PC-3 (cell line): ENCODE data around the gene RALB. TPM values are rescaled to one million over a fixed set of nuclear protein-coding genes. Genes with fewer than 3 reads are reported as not detected.

Source experiments
- ATAC-seq: fragments of 200-7000 bp; cut with Tn5 transposase; 2 replicates; pipeline ENCODE4 v1.9.1; 2020; ENCODE audit warnings: mild to moderate bottlenecking, moderate library complexity
- BruUV-seq: library from RNA; stranded (reverse); fragments of 400-500 nt; replicated peaks from 2 replicates; lab custom pipeline; 2021; lab: Mats Ljungman, UMichigan
- CTCF ChIA-PET: fragments of 300-600 bp; sonication (Branson Sonifier 250); formaldehyde crosslinking; loops from one replicate; lab custom pipeline; 2022; ENCODE audit warnings: antibody characterized with exemption; lab: Charles Lee
- POLR2A ChIA-PET: fragments of 300-600 bp; sonication (Branson Sonifier 250); formaldehyde crosslinking; loops from one replicate; lab custom pipeline; 2022; ENCODE audit warnings: antibody characterized with exemption; ENCODE audit not compliant: unreplicated experiment; lab: Charles Lee
- DNase-seq: peaks from one replicate; pipeline ENCODE4 v3.0.0-alpha.2; 2015
- H2AFZ ChIP-seq: fragments of 300-600 bp; sonication (generic); 2 replicates; pipeline ENCODE4 v1.6.0; 2016; ENCODE audit warnings: antibody characterized with exemption, low read length
- H3F3A ChIP-seq: fragments of 300-600 bp; sonication (generic); one replicate; pipeline ENCODE4 v1.6.0; 2017; ENCODE audit warnings: antibody characterized with exemption, low read length, control low read depth, mild to moderate bottlenecking; ENCODE audit not compliant: unreplicated experiment
- H3K27ac ChIP-seq: fragments of 300-600 bp; sonication (generic); 2 replicates; pipeline ENCODE4 v1.5.1; 2016; ENCODE audit warnings: mild to moderate bottlenecking, low read length
- H3K27me3 ChIP-seq: fragments of 300-600 bp; sonication (generic); 2 replicates; pipeline ENCODE4 v1.6.1; 2016; ENCODE audit warnings: low read length, mixed read lengths
- H3K36me3 ChIP-seq: fragments of 300-600 bp; sonication (generic); 2 replicates; pipeline ENCODE4 v1.6.1; 2016; ENCODE audit warnings: low read depth, mixed run types, low read length, mixed read lengths
- H3K4me1 ChIP-seq: fragments of 300-600 bp; sonication (generic); 2 replicates; pipeline ENCODE4 v1.5.1; 2016; ENCODE audit warnings: low read length; ENCODE audit not compliant: insufficient read depth
- H3K4me2 ChIP-seq: fragments of 300-600 bp; sonication (generic); 2 replicates; pipeline ENCODE4 v1.6.0; 2016; ENCODE audit warnings: low read length
- H3K4me3 ChIP-seq: fragments of 300-600 bp; sonication (generic); 2 replicates; pipeline ENCODE4 v1.5.1; 2016; ENCODE audit warnings: mild to moderate bottlenecking, low read length, mixed read lengths
- H3K79me2 ChIP-seq: fragments of 300-600 bp; sonication (generic); 2 replicates; pipeline ENCODE4 v1.6.1; 2017; ENCODE audit warnings: low read length, mixed read lengths
- H3K9ac ChIP-seq: fragments of 300-600 bp; sonication (generic); 2 replicates; pipeline ENCODE4 v1.6.0; 2016; ENCODE audit warnings: mild to moderate bottlenecking, low read length
- H3K9me2 ChIP-seq: fragments of 300-600 bp; sonication (generic); replicated peaks from 2 replicates; pipeline ENCODE4 v1.6.1; 2016; ENCODE audit warnings: mixed run types, low read length, mixed read lengths
- H3K9me3 ChIP-seq: fragments of 300-600 bp; sonication (generic); 2 replicates; pipeline ENCODE4 v1.6.1; 2016; ENCODE audit warnings: low read length, mixed read lengths
- H4K20me1 ChIP-seq: fragments of 300-600 bp; sonication (generic); 2 replicates; pipeline ENCODE4 v1.6.1; 2016; ENCODE audit warnings: low read length, mixed read lengths
- EZH2 ChIP-seq: fragments of 300-600 bp; sonication (generic); IDR thresholded peaks from one replicate; pipeline ENCODE4 v1.6.1; 2017; ENCODE audit warnings: antibody characterized with exemption, mild to moderate bottlenecking, low read length; ENCODE audit not compliant: unreplicated experiment
- EZH2phosphoT487 ChIP-seq: fragments of 300-600 bp; sonication (generic); IDR thresholded peaks from 2 replicates; pipeline ENCODE4 v1.6.1; 2018; ENCODE audit warnings: mild to moderate bottlenecking, antibody characterized with exemption, low read length, borderline replicate concordance
- intact Hi-C: fragments of 100-400 bp; cut with micrococcal nuclease; formaldehyde crosslinking; loops from 2 replicates; pipeline ENCODE4 v1.9.0; 2023
- total RNA-seq: library from RNA; depleted of rRNA; stranded (reverse); fragments of >200 nt; gene quantifications from 2 replicates; pipeline ENCODE4 v1.2.3, GENCODE V29; 2014
- TF ChIP-seq, protein P1 (sequence below): fragments of 300-600 bp; sonication (generic); conservative IDR thresholded peaks from 2 replicates; pipeline ENCODE4 v1.5.1; 2017; ENCODE audit warnings: antibody characterized with exemption, low read depth, mild to moderate bottlenecking, low read length

The RALB gene
- total RNA-seq, 1 experiment from 2014 or later: 57.9 TPM

DNA sequence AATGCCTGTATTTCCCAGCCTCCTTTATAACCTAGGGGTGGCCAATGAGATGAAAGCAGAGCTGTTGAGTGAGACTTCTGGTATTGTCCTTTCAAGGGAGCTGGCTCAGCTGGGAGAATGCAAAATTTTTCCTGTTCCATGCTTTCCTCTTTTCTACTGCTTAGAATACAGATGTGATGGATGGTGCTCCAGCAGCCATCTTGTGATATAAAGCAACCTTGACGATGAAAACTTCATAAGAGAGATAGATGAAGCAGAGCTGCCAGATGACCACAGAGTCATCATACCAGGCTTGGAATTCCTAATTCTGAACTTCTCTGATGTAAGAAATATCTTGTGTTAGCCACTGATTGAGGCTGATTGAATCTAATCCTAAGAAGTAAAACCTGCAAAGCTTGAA is 81.4 kb downstream of the RALB start:
- Histone ChIP-seq H3K9ac (no peak overlapping the region), H3F3A (no peaks in the 10 kb centered on the region), H3K9me3 (no peaks in the 10 kb centered on the region), H2AFZ (no peak overlapping the region), H3K27me3 (no peaks in the 10 kb centered on the region), H3K4me1 (no peaks in the 10 kb centered on the region), H3K27ac (no peak overlapping the region), H3K9me2 (no peaks in the 10 kb centered on the region), H3K79me2 (no peaks in the 10 kb centered on the region), H3K36me3 (no peaks in the 10 kb centered on the region), H3K4me2 (no peak overlapping the region), H4K20me1 (no peaks in the 10 kb centered on the region), H3K4me3 (no peak overlapping the region)
- ChIA-PET POLR2A (no interaction called here), CTCF (no interaction called here)
- no TSS peak for BruUV-seq
- TF ChIP-seq EZH2 (no peak), EZH2phosphoT487 (no peak)
- TF ChIP-seq, protein P1, sequence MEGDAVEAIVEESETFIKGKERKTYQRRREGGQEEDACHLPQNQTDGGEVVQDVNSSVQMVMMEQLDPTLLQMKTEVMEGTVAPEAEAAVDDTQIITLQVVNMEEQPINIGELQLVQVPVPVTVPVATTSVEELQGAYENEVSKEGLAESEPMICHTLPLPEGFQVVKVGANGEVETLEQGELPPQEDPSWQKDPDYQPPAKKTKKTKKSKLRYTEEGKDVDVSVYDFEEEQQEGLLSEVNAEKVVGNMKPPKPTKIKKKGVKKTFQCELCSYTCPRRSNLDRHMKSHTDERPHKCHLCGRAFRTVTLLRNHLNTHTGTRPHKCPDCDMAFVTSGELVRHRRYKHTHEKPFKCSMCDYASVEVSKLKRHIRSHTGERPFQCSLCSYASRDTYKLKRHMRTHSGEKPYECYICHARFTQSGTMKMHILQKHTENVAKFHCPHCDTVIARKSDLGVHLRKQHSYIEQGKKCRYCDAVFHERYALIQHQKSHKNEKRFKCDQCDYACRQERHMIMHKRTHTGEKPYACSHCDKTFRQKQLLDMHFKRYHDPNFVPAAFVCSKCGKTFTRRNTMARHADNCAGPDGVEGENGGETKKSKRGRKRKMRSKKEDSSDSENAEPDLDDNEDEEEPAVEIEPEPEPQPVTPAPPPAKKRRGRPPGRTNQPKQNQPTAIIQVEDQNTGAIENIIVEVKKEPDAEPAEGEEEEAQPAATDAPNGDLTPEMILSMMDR: no peak
- no peak for DNase-seq
- ATAC-seq: no peak
- intact Hi-C loops: no loop called here

DNA sequence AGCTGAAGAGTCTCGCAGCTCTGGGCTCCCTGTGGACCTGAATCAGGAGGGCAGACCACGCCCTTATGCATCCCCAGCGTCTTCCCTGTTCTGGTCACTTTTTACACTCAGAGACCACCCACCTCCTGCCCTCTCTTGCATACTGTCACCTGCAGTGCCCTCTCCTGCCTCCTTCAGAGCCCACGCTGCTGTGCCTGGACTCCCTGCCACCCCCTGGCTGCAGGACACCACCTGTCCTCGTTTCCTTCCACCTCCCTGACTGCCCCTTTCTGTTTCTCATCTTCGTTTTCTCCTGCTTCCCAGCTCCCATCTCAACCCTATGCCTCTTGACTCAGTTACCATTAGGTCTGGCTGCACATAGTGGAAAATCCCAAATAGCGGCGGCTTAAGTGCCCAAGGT is 84.1 kb downstream of the RALB start:
- POLR2A ChIA-PET: no interaction called here
- no TSS peak for BruUV-seq
- CTCF ChIA-PET: no interaction called here
- intact Hi-C loops: no loop called here
- Histone ChIP-seq H3K9me2 (no peaks in the 10 kb centered on the region), H3K27ac (no peak overlapping the region), H3K79me2 (no peaks in the 10 kb centered on the region), H4K20me1 (no peaks in the 10 kb centered on the region), H3K9me3 (no peaks in the 10 kb centered on the region), H3K4me2 (no peak overlapping the region), H3K27me3 (no peaks in the 10 kb centered on the region), H3K9ac (no peak overlapping the region), H2AFZ (no peak overlapping the region), H3K36me3 (no peaks in the 10 kb centered on the region), H3K4me1 (no peaks in the 10 kb centered on the region), H3F3A (no peaks in the 10 kb centered on the region), H3K4me3 (no peak overlapping the region)
- DNase-seq: no peak
- ATAC-seq: no peak
- TF ChIP-seq EZH2phosphoT487: no peak
- TF ChIP-seq, protein P1: no peak
- TF ChIP-seq EZH2: no peak

DNA sequence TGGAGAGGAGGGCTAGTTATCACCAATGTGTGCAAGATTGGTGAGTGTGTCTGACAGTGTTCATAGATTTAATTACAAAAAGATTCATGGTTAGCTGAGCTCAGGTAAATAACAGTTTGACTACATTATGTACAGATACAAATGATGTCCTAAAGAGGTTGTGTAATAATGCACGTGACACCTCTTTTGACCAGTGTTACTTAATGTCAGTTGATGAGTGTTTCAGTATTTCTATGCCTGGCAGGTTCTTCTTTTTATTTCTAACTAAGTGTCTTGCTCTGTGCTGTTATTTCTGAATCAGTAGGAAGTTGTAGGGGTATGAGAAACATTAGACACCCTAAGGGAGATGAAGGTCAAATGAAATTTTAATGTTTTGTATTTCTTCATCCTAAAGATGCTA is 85.4 kb downstream of the RALB start:
- no peaks in the 10 kb centered on the region for H4K20me1 ChIP-seq
- intact Hi-C loops: no loop called here
- CTCF ChIA-PET: no interaction called here

More for the DNA sequence above, 85.4 kb downstream of the RALB start:
- Histone ChIP-seq H3K79me2 (no peaks in the 10 kb centered on the region), H3K9me3 (no peaks in the 10 kb centered on the region), H3K9ac (no peak overlapping the region), H3K4me3 (no peak overlapping the region), H3K36me3 (no peaks in the 10 kb centered on the region), H3K4me1 (peaks cover 4% of the 10 kb centered on the region), H3K4me2 (no peak overlapping the region), H2AFZ (no peak overlapping the region), H3F3A (no peaks in the 10 kb centered on the region), H3K27ac (no peak overlapping the region), H3K27me3 (no peaks in the 10 kb centered on the region), H3K9me2 (no peaks in the 10 kb centered on the region)
- no peak for DNase-seq
- no peak for ATAC-seq
- BruUV-seq: no TSS peak
- TF ChIP-seq EZH2phosphoT487 (no peak), EZH2 (no peak)
- TF ChIP-seq, protein P1: no peak
- POLR2A ChIA-PET: no interaction called here
